B cell (primary cell): Measurements from ENCODE around the gene HSPA12A.

Source experiments
- CTCF ChIP-seq: fragments of 200-600 bp; IDR thresholded peaks from one replicate; pipeline ENCODE4 v1.8.0; 2022; ENCODE audit warnings: antibody characterized with exemption, mild to moderate bottlenecking
- EZH2 ChIP-seq: IDR thresholded peaks from 2 replicates; pipeline ENCODE4 v1.6.1; 2012; ENCODE audit warnings: borderline replicate concordance, low read depth, mild to moderate bottlenecking, moderate library complexity, low read length; ENCODE audit not compliant: insufficient read depth, poor library complexity, severe bottlenecking

- no peak for TF ChIP-seq CTCF
- no peak for TF ChIP-seq EZH2
These were observed 18.7 kb downstream of the HSPA12A start for GRCh38 chr10:116723428-116724281.
